K562 (cell line): Measurements from ENCODE around the gene CDC20. TPM values are rescaled to one million over a fixed set of nuclear protein-coding genes. Genes with fewer than 3 reads are reported as not detected.

ENCODE experiments used
- CHD1 ChIP-seq: fragments of 200-600 bp; sonication (generic); IDR thresholded peaks from one replicate; pipeline ENCODE4 v1.6.1; 2012; ENCODE audit warnings: mild to moderate bottlenecking, moderate library complexity, low read length, inconsistent platforms
- ESRRA ChIP-seq: fragments of 450-650 bp; IDR thresholded peaks from 2 replicates; pipeline ENCODE4 v1.6.1; 2014; ENCODE audit warnings: low read depth, mild to moderate bottlenecking, moderate library complexity, borderline replicate concordance
- HCFC1 ChIP-seq: IDR thresholded peaks from 2 replicates; pipeline ENCODE4 v1.6.1; 2012; ENCODE audit warnings: low read depth, low read length, improper control_type of control experiment
- HIVEP1 ChIP-seq: fragments of 250-450 bp; sonication (Bioruptor Pico); IDR thresholded peaks from 2 replicates; pipeline ENCODE4 v1.4.0; 2020; ENCODE audit warnings: mild to moderate bottlenecking
- HNRNPUL1 ChIP-seq: fragments of 200-400 bp; formaldehyde crosslinking; IDR thresholded peaks from 2 replicates; pipeline ENCODE4 v1.6.1; 2017; ENCODE audit warnings: low read length
- KAT7 ChIP-seq: sonication (generic); formaldehyde crosslinking; IDR thresholded peaks from 2 replicates; pipeline ENCODE4 v1.8.0; 2022; ENCODE audit warnings: missing genetic modification reagents, mild to moderate bottlenecking, borderline replicate concordance
- NBN ChIP-seq: fragments of 450-650 bp; IDR thresholded peaks from 2 replicates; pipeline ENCODE4 v1.6.1; 2016; ENCODE audit warnings: low read depth, mild to moderate bottlenecking
- NCOA6 ChIP-seq: fragments of 450-650 bp; IDR thresholded peaks from 2 replicates; pipeline ENCODE4 v1.6.1; 2017; ENCODE audit warnings: mild to moderate bottlenecking
- PCBP1 ChIP-seq: fragments of 200-400 bp; formaldehyde crosslinking; IDR thresholded peaks from 2 replicates; pipeline ENCODE4 v1.6.1; 2018; ENCODE audit warnings: mild to moderate bottlenecking, low read depth, low read length; ENCODE audit not compliant: poor library complexity, severe bottlenecking
- POLR2AphosphoS5 ChIP-seq: IDR thresholded peaks from 2 replicates; pipeline ENCODE4 v1.6.1; 2011; ENCODE audit warnings: mild to moderate bottlenecking, low read depth, low read length, moderate library complexity; ENCODE audit not compliant: control insufficient read depth, insufficient read depth
- SAFB2 ChIP-seq: fragments of 200-400 bp; formaldehyde crosslinking; IDR thresholded peaks from 2 replicates; pipeline ENCODE4 v1.6.1; 2018; ENCODE audit warnings: borderline replicate concordance, low read length, low read depth, moderate library complexity; ENCODE audit not compliant: severe bottlenecking
- SETDB1 ChIP-seq: IDR thresholded peaks from one replicate; pipeline ENCODE4 v1.6.1; 2012; ENCODE audit warnings: low read length, control low read depth, inconsistent platforms
- SP1 ChIP-seq: sonication (generic); formaldehyde crosslinking; IDR thresholded peaks from 2 replicates; pipeline ENCODE4 v1.8.1; 2022; ENCODE audit warnings: mild to moderate bottlenecking, missing genetic modification reagents
- polyA plus RNA-seq, 8 experiments: library from polyadenylated mRNA; depleted of rRNA in 4 of 8; stranded (reverse) in 5 of 8; unstranded in 3 of 8; fragments of >200 nt; fragmentation: Nextera tagmentation in 2 of 8; fragmentation: Illumina TruSeq in 1 of 8; extraction: Ambion mirVana in 2 of 8; extraction: Trizol in 1 of 8; gene quantifications; 2 replicates each; pipeline versions ENCODE4 v1.2.1 to v1.2.3, GENCODE V29; 2011 to 2014; ENCODE audit warnings: inconsistent platforms in 1 of 8, missing spikeins in 1 of 8
- total RNA-seq, 7 experiments: library from RNA; depleted of rRNA in 6 of 7; stranded (reverse); fragments of >200 nt in 6 of 7; fragmentation: Illumina TruSeq in 2 of 7; extraction: Trizol in 2 of 7; gene quantifications; 2 replicates each; pipeline versions ENCODE4 v1.2.1 to v1.2.3, GENCODE V29; 2011 to 2021; ENCODE audit warnings: low replicate concordance in 1 of 7
- TF ChIP-seq, protein P1 (sequence below): fragments of 250-450 bp; sonication (Bioruptor Pico); IDR thresholded peaks from 2 replicates; pipeline ENCODE4 v1.5.0; 2021; ENCODE audit warnings: mild to moderate bottlenecking, borderline replicate concordance
- TF ChIP-seq, protein P2 (sequence below): sonication (generic); formaldehyde crosslinking; IDR thresholded peaks from 2 replicates; pipeline ENCODE4 v1.8.1; 2023; ENCODE audit warnings: mild to moderate bottlenecking, missing genetic modification reagents
- TF ChIP-seq, protein P3 (sequence below): fragments of 450-650 bp; IDR thresholded peaks from 2 replicates; pipeline ENCODE4 v1.7.0; 2016; ENCODE audit warnings: borderline replicate concordance

The CDC20 gene
- total and polyA plus RNA-seq, 9 of the 15 experiments (the other 6 are each of a cell fraction or from before 2014, with no cell fraction given), result 45.2 to 224 (median 121) TPM

DNA sequence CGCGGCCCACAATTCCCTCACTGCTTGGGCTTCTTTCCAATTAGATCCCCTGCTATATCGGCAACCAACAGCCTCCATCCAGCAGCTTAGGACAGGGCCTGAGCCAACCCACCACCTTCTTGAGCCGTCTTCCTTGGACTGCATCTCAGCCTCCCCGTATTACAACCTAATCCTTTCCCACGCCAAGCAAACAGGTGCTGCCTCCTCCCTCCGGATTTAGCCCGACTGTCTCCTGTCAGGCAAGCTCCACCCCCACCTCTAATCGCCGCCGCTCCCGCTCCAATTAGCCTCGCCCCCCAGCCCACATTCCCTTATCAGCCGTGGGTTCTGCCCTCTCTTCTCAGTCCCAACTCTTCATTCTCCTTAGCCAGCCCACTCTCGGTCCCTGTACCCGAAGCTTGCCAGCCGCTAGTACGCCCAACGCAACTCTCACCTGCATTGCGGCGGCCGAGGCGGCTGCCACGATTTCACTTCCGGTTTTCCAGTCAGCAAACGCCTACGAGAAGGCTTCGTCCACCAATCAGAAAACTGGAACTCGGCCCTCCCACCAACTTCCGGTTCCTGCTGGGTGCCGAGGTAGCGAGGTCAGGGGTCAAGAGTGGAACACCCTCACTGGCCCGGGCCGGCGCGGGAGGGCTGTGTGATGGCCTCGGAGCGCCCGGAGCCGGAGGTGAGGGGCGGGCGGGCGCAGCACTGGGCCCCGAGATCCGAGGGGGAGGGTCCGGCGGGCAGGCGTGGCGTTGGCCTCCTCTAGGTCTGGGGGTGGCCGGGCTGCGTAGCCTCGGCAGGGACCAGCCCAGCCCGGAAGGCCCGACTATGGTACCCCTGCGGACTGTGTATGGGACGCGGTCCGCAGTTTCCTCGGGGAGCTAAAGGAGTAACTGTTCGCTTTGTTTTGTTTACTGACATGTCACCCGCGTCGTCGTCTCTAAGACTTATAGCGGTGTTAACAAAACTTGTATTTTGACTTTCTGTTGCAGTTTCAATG, 30.8 kb downstream of the CDC20 start, which contains the start of the genes MED8 and SZT2 (continued):
- TF ChIP-seq CHD1 (peak; percentile 84), HIVEP1 (no peak), SETDB1 (no peak), NBN (peak; percentile 92), SAFB2 (no peak), ESRRA (peak; percentile 63; the same call in 1 of the 2 replicates), PCBP1 (no peak), HNRNPUL1 (no peak), NCOA6 (no peak), SP1 (CRISPR knock-in tag) (peak; percentile 78), KAT7 (CRISPR knock-in tag) (peak; percentile 25; the same call in 1 of the 2 replicates), HCFC1 (peak; percentile 73), POLR2AphosphoS5 (peak; percentile 87)
- TF ChIP-seq, protein P1, sequence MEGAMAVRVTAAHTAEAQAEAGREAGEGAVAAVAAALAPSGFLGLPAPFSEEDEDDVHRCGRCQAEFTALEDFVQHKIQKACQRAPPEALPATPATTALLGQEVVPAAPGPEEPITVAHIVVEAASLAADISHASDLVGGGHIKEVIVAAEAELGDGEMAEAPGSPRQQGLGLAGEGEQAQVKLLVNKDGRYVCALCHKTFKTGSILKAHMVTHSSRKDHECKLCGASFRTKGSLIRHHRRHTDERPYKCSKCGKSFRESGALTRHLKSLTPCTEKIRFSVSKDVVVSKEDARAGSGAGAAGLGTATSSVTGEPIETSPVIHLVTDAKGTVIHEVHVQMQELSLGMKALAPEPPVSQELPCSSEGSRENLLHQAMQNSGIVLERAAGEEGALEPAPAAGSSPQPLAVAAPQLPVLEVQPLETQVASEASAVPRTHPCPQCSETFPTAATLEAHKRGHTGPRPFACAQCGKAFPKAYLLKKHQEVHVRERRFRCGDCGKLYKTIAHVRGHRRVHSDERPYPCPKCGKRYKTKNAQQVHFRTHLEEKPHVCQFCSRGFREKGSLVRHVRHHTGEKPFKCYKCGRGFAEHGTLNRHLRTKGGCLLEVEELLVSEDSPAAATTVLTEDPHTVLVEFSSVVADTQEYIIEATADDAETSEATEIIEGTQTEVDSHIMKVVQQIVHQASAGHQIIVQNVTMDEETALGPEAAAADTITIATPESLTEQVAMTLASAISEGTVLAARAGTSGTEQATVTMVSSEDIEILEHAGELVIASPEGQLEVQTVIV, result no peak
- TF ChIP-seq, protein P2, sequence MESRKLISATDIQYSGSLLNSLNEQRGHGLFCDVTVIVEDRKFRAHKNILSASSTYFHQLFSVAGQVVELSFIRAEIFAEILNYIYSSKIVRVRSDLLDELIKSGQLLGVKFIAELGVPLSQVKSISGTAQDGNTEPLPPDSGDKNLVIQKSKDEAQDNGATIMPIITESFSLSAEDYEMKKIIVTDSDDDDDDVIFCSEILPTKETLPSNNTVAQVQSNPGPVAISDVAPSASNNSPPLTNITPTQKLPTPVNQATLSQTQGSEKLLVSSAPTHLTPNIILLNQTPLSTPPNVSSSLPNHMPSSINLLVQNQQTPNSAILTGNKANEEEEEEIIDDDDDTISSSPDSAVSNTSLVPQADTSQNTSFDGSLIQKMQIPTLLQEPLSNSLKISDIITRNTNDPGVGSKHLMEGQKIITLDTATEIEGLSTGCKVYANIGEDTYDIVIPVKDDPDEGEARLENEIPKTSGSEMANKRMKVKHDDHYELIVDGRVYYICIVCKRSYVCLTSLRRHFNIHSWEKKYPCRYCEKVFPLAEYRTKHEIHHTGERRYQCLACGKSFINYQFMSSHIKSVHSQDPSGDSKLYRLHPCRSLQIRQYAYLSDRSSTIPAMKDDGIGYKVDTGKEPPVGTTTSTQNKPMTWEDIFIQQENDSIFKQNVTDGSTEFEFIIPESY (CRISPR knock-in tag), result peak; percentile 13; the same call in 1 of the 2 replicates
- TF ChIP-seq, protein P3, sequence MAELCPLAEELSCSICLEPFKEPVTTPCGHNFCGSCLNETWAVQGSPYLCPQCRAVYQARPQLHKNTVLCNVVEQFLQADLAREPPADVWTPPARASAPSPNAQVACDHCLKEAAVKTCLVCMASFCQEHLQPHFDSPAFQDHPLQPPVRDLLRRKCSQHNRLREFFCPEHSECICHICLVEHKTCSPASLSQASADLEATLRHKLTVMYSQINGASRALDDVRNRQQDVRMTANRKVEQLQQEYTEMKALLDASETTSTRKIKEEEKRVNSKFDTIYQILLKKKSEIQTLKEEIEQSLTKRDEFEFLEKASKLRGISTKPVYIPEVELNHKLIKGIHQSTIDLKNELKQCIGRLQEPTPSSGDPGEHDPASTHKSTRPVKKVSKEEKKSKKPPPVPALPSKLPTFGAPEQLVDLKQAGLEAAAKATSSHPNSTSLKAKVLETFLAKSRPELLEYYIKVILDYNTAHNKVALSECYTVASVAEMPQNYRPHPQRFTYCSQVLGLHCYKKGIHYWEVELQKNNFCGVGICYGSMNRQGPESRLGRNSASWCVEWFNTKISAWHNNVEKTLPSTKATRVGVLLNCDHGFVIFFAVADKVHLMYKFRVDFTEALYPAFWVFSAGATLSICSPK, result 0 out of 2 replicates have a peak, but pooled peaks have one; percentile 69
